HepG2 (cell line): ENCODE results near the gene AHR. TPM values are rescaled to one million over a fixed set of nuclear protein-coding genes. Genes with fewer than 3 reads are reported as not detected.

Experiments
- ATAC-seq: fragments of 200-7000 bp; cut with Tn5 transposase; 3 replicates; pipeline ENCODE4 v1.9.1; 2020; ENCODE audit warnings: mild to moderate bottlenecking, moderate library complexity
- BruUV-seq: library from RNA; stranded (reverse); fragments of 400-500 nt; replicated peaks from 2 replicates; lab custom pipeline; 2021; lab: Mats Ljungman, UMichigan
- CTCF ChIA-PET: fragments of 300-600 bp; formaldehyde crosslinking; extraction: SDS; loops from one replicate; lab custom pipeline; 2021; ENCODE audit warnings: low total read pairs, inconsistent platforms, low intra/inter-chr PET ratio; lab: Yijun Ruan, JAX
- POLR2A ChIA-PET: fragments of 350-600 bp; sonication (Branson Sonifier 250); formaldehyde crosslinking; loops from one replicate; lab custom pipeline; 2020; ENCODE audit warnings: antibody characterized with exemption, inconsistent platforms; lab: Yijun Ruan, JAX
- DNase-seq: peaks from one replicate; pipeline ENCODE4 v3.0.0-alpha.2; 2015; ENCODE audit warnings: low spot score
- FAIRE-seq: peaks from 3 replicates; lab custom pipeline; 2011; peaks lifted over from hg19 to GRCh38; lab: Jason Lieb, UNC
- H2AFZ ChIP-seq: one replicate; pipeline ENCODE4 v1.6.1; 2011; ENCODE audit warnings: low read length, inconsistent platforms
- H3K27ac ChIP-seq: fragments of 300-600 bp; 3 replicates; pipeline ENCODE4 v1.8.0; 2011; ENCODE audit warnings: mixed run types, mild to moderate bottlenecking, mixed read lengths, low read length, inconsistent platforms; ENCODE audit not compliant: insufficient read depth; ENCODE audit errors: extremely low read length
- H3K27me3 ChIP-seq, 2 experiments: fragments of 200-600 bp in 1 of 2; 2 replicates in 1 of 2; 3 replicates in 1 of 2; pipeline versions ENCODE4 v1.6.0 to v1.8.0; 2011; ENCODE audit warnings: low read length in 2 of 2, mild to moderate bottlenecking in 2 of 2, moderate library complexity in 2 of 2, inconsistent platforms in 1 of 2; ENCODE audit not compliant: insufficient read depth in 2 of 2, control insufficient read depth in 1 of 2
- H3K36me3 ChIP-seq, 2 experiments: fragments of 200-600 bp in 1 of 2; replicated peaks in 1 of 2; 2 replicates in 1 of 2; 3 replicates in 1 of 2; pipeline versions ENCODE4 v1.5.1 to v1.8.0; 2011; ENCODE audit warnings: low read length in 2 of 2, inconsistent platforms in 1 of 2; ENCODE audit not compliant: insufficient read depth in 2 of 2, control insufficient read depth in 1 of 2
- H3K4me1 ChIP-seq: 2 replicates; pipeline ENCODE4 v1.5.1; 2012; ENCODE audit warnings: low read length, inconsistent platforms; ENCODE audit not compliant: insufficient read depth
- H3K4me2 ChIP-seq: 2 replicates; pipeline ENCODE4 v1.6.0; 2011; ENCODE audit warnings: low read depth, low read length, inconsistent platforms
- H3K4me3 ChIP-seq, 3 experiments: fragments of 200-600 bp in 1 of 3; sonication (generic), shearing (Covaris generic) in 1 of 3; replicated peaks in 1 of 3; 2 replicates each; pipeline ENCODE4 v1.5.1; 2011 to 2016; ENCODE audit warnings: low read length in 3 of 3, inconsistent platforms in 2 of 3, low read depth in 2 of 3, mild to moderate bottlenecking in 2 of 3, control low read depth in 1 of 3, mixed read lengths in 1 of 3; ENCODE audit not compliant: insufficient read depth in 1 of 3
- H3K79me2 ChIP-seq: one replicate; pipeline ENCODE4 v1.6.1; 2011; ENCODE audit warnings: low read length, inconsistent platforms; ENCODE audit not compliant: insufficient read depth
- H3K9ac ChIP-seq: 2 replicates; pipeline ENCODE4 v1.6.0; 2011; ENCODE audit warnings: mild to moderate bottlenecking, low read depth, low read length, inconsistent platforms; ENCODE audit not compliant: insufficient read depth
- H3K9me3 ChIP-seq: 2 replicates; pipeline ENCODE4 v1.5.1; 2012; ENCODE audit warnings: mild to moderate bottlenecking, low read length
- H4K20me1 ChIP-seq: 2 replicates; pipeline ENCODE4 v1.6.0; 2011; ENCODE audit warnings: inconsistent platforms, mild to moderate bottlenecking, low read length, moderate library complexity; ENCODE audit not compliant: insufficient read depth
- BCL6 ChIP-seq: IDR thresholded peaks from 2 replicates; pipeline ENCODE4 v1.6.1; 2016; ENCODE audit warnings: missing genetic modification reagents, missing compliant biosample characterization
- ETV6 ChIP-seq: sonication (generic); formaldehyde crosslinking; conservative IDR thresholded peaks from 2 replicates; pipeline ENCODE4 v1.4.0; 2020; ENCODE audit warnings: missing genetic modification reagents
- FOXA3 ChIP-seq: IDR thresholded peaks from 2 replicates; pipeline ENCODE4 v1.6.1; 2016; ENCODE audit warnings: missing genetic modification reagents, missing compliant biosample characterization
- FOXP1 ChIP-seq, 2 experiments: fragments of 450-650 bp in 1 of 2; IDR thresholded peaks; 2 replicates each; pipeline ENCODE4 v1.6.1; 2017 to 2018; ENCODE audit warnings: antibody characterized with exemption in 1 of 2
- GATAD2A ChIP-seq: IDR thresholded peaks from 2 replicates; pipeline ENCODE4 v1.6.1; 2016
- HOXA5 ChIP-seq: sonication (generic); formaldehyde crosslinking; IDR thresholded peaks from 2 replicates; pipeline ENCODE4 v1.4.0; 2020; ENCODE audit warnings: missing genetic modification reagents
- IRF2 ChIP-seq: IDR thresholded peaks from 2 replicates; pipeline ENCODE4 v1.6.1; 2018; ENCODE audit warnings: missing genetic modification reagents, missing compliant biosample characterization
- MYPOP ChIP-seq: sonication (generic); formaldehyde crosslinking; IDR thresholded peaks from 2 replicates; pipeline ENCODE4 v1.8.1; 2023; ENCODE audit warnings: mild to moderate bottlenecking, moderate library complexity, missing genetic modification reagents
- RARA ChIP-seq: IDR thresholded peaks from 2 replicates; pipeline ENCODE4 v1.6.1; 2016; ENCODE audit warnings: missing genetic modification reagents, missing compliant biosample characterization
- RARG ChIP-seq: sonication (generic); formaldehyde crosslinking; IDR thresholded peaks from 2 replicates; pipeline ENCODE4 v1.4.0; 2020; ENCODE audit warnings: low read depth, mild to moderate bottlenecking, missing genetic modification reagents
- SMAD3 ChIP-seq: sonication (generic); formaldehyde crosslinking; IDR thresholded peaks from 2 replicates; pipeline ENCODE4 v1.4.0; 2020; ENCODE audit warnings: missing genetic modification reagents
- SNAI1 ChIP-seq: sonication (generic); formaldehyde crosslinking; IDR thresholded peaks from 2 replicates; pipeline ENCODE4 v1.5.0; 2020; ENCODE audit warnings: mild to moderate bottlenecking, missing genetic modification reagents, borderline replicate concordance
- SOX13 ChIP-seq, 3 experiments: fragments of 450-650 bp in 1 of 3; sonication (generic) in 1 of 3; formaldehyde crosslinking in 1 of 3; IDR thresholded peaks in 2 of 3; conservative IDR thresholded peaks in 1 of 3; 2 replicates each; pipeline versions ENCODE4 v1.5.0 to v1.6.1; 2016 to 2020; ENCODE audit warnings: antibody characterized with exemption in 1 of 3, mild to moderate bottlenecking in 1 of 3, missing compliant biosample characterization in 1 of 3, missing genetic modification reagents in 1 of 3, moderate library complexity in 1 of 3
- ZFP36L2 ChIP-seq: sonication (generic); formaldehyde crosslinking; IDR thresholded peaks from 2 replicates; pipeline ENCODE4 v1.4.0; 2020; ENCODE audit warnings: missing genetic modification reagents
- ZMYM3 ChIP-seq: sonication (generic); formaldehyde crosslinking; IDR thresholded peaks from 2 replicates; pipeline ENCODE4 v1.5.1; 2020; ENCODE audit warnings: mild to moderate bottlenecking, missing genetic modification reagents
- ZNF282 ChIP-seq: fragments of 450-650 bp; IDR thresholded peaks from 2 replicates; pipeline ENCODE4 v1.6.1; 2018; ENCODE audit not compliant: partially characterized antibody
- ZNF331 ChIP-seq: sonication (generic); formaldehyde crosslinking; IDR thresholded peaks from 2 replicates; pipeline ENCODE4 v1.4.0; 2020; ENCODE audit warnings: missing genetic modification reagents
- ZNF644 ChIP-seq: IDR thresholded peaks from 2 replicates; pipeline ENCODE4 v1.6.1; 2016; ENCODE audit warnings: low read depth
- ZNF713 ChIP-seq: sonication (generic); formaldehyde crosslinking; IDR thresholded peaks from 2 replicates; pipeline ENCODE4 v1.4.0; 2020; ENCODE audit warnings: mild to moderate bottlenecking, missing genetic modification reagents
- ZSCAN9 ChIP-seq: IDR thresholded peaks from 2 replicates; pipeline ENCODE4 v1.6.1; 2016; ENCODE audit warnings: borderline replicate concordance
- WGBS: methylation state at CpG from one replicate; pipeline ENCODE4 v1.1.6; 2017; ENCODE audit warnings: low lambda C conversion rate; 5-methylcytosine and 5-hydroxymethylcytosine counted together
- in situ Hi-C: cut with HindIII; loops from 2 replicates; pipeline ENCODE4 v1.10.0; 2017; ENCODE audit warnings: low pct_unique_long_range_greater_than_20kb; ENCODE audit not compliant: extremely low pct_ligation_motif_present
- intact Hi-C: fragments of 100-400 bp; cut with micrococcal nuclease; formaldehyde crosslinking; loops from one replicate; pipeline ENCODE4 v1.10.0; 2022; ENCODE audit not compliant: unreplicated experiment
- polyA plus RNA-seq, 8 experiments: library from polyadenylated mRNA; depleted of rRNA in 3 of 8; stranded (reverse) in 7 of 8; unstranded in 1 of 8; fragments of >200 nt; fragmentation: Illumina TruSeq in 4 of 8; extraction: Trizol in 4 of 8; gene quantifications; 2 replicates each; pipeline versions ENCODE4 v1.2.1 to v1.2.3, GENCODE V29; 2011 to 2016; ENCODE audit warnings: low read depth in 4 of 8, missing spikeins in 1 of 8, mixed read lengths in 1 of 8; ENCODE audit not compliant: insufficient read depth in 1 of 8
- total RNA-seq, 5 experiments: library from RNA; depleted of rRNA; stranded (reverse); fragments of >200 nt; fragmentation: Illumina TruSeq; extraction: Trizol; gene quantifications; 2 replicates each; pipeline ENCODE4 v1.2.3, GENCODE V29; 2016; ENCODE audit warnings: low read depth in 1 of 5
- TF ChIP-seq, protein P1 (sequence below): sonication (generic); formaldehyde crosslinking; IDR thresholded peaks from 2 replicates; pipeline ENCODE4 v1.5.1; 2020; ENCODE audit warnings: mild to moderate bottlenecking, missing genetic modification reagents
- TF ChIP-seq, protein P2 (sequence below): sonication (generic); formaldehyde crosslinking; IDR thresholded peaks from 2 replicates; pipeline ENCODE4 v1.4.0; 2020; ENCODE audit warnings: missing genetic modification reagents, borderline replicate concordance

Gene AHR
- total and polyA plus RNA-seq, 2 of the 13 experiments (the other 11 are each of a cell fraction or from before 2014, with no cell fraction given): 9.0 to 31.3 TPM

DNA sequence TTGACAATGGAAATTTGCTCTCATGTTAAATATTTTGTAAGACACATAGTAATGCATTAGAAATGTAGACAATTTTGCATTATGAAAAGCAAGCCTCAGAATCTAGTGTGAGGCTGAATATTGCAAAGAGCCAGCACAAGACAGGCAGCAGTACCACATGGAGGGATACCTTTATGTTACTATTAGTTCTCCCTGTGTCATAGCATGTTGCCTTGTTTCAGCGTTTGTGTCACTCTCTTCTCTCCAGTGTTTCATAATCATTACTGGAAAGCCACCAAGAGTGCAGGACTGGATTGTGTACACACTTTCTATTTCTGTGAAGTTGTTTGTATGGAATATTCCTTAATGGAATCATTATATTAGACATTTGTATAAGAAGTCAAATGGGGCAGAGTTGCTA, 8.5 kb downstream of the AHR start:
- H3K9me3 ChIP-seq: no peaks in the 10 kb centered on the region
- DNase-seq (peak; percentile 49), FAIRE-seq (no peak), ATAC-seq (peak; percentile 76)
- H3K9ac ChIP-seq: no peak overlapping the region
- no peak overlapping the region for H2AFZ ChIP-seq
- peaks cover 94% of the 10 kb centered on the region for H3K79me2 ChIP-seq
- intact Hi-C loops (loop anchor here (10.0 kb wide), 1 partner anchor 228 kb away; no protein-coding TSS in a partner anchor), in situ Hi-C loops (no loop called here)
- 5% methylated on average over 1 of the region's 1 CpG for WGBS
- no peak overlapping the region for H3K27ac ChIP-seq
- H4K20me1 ChIP-seq: peaks cover 74% of the 10 kb centered on the region
- BruUV-seq: no TSS peak
- no peak overlapping the region for H3K4me3 ChIP-seq
- peaks cover 65% of the 10 kb centered on the region for H3K4me1 ChIP-seq
- H3K27me3 ChIP-seq: no peaks in the 10 kb centered on the region
- ChIA-PET CTCF (no interaction called here), POLR2A (interaction anchor here (2.6 kb wide), 1 partner anchor 9 kb away, joined by 15 read pairs; the partner anchor contains the start of gene AHR)
- H3K4me2 ChIP-seq: peak overlapping the region; percentile 21; the same call in 1 of the 2 replicates
- peaks cover 4 to 10% of the 10 kb centered on the region in 2 experiments; a peak in 3 of 5 replicates for H3K36me3 ChIP-seq
- peak; percentile 65 for TF ChIP-seq GATAD2A (CRISPR knock-in tag)
- TF ChIP-seq ZNF331: 0 out of 2 replicates have a peak, but pooled peaks have one; percentile 25
- no peak for TF ChIP-seq FOXP1 (IDR thresholded peaks at IDR 0.05)
- TF ChIP-seq FOXP1 (CRISPR knock-in tag; IDR thresholded peaks at IDR 0.05): peak; percentile 30; the same call in 1 of the 2 replicates
- no peak for TF ChIP-seq SOX13 (IDR thresholded peaks at IDR 0.05)
- peak in 1 of 2 experiments; percentile 46; a peak in 1 of 4 replicates for TF ChIP-seq SOX13 (CRISPR knock-in tag; conservative IDR thresholded peaks at IDR 0.05 in 1 of 2, IDR thresholded peaks at IDR 0.05 in 1 of 2)
- TF ChIP-seq, protein P1, sequence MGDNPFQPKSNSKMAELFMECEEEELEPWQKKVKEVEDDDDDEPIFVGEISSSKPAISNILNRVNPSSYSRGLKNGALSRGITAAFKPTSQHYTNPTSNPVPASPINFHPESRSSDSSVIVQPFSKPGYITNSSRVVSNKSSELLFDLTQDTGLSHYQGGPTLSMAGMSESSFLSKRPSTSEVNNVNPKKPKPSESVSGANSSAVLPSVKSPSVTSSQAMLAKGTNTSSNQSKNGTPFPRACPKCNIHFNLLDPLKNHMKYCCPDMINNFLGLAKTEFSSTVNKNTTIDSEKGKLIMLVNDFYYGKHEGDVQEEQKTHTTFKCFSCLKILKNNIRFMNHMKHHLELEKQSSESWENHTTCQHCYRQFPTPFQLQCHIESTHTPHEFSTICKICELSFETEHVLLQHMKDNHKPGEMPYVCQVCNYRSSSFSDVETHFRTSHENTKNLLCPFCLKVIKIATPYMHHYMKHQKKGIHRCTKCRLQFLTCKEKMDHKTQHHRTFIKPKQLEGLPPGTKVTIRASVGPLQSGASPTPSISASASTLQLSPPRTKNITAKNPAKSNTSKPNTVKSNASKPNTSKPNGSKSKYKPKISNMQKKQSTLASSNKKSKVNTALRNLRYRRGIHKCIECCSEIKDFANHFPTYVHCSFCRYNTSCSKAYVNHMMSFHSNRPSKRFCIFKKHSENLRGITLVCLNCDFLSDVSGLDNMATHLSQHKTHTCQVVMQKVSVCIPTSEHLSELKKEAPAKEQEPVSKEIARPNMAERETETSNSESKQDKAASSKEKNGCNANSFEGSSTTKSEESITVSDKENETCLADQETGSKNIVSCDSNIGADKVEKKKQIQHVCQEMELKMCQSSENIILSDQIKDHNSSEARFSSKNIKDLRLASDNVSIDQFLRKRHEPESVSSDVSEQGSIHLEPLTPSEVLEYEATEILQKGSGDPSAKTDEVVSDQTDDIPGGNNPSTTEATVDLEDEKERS (CRISPR knock-in tag): peak; percentile 41; the same call in 1 of the 2 replicates
- TF ChIP-seq ZSCAN9 (CRISPR knock-in tag): no peak
- TF ChIP-seq, protein P2, sequence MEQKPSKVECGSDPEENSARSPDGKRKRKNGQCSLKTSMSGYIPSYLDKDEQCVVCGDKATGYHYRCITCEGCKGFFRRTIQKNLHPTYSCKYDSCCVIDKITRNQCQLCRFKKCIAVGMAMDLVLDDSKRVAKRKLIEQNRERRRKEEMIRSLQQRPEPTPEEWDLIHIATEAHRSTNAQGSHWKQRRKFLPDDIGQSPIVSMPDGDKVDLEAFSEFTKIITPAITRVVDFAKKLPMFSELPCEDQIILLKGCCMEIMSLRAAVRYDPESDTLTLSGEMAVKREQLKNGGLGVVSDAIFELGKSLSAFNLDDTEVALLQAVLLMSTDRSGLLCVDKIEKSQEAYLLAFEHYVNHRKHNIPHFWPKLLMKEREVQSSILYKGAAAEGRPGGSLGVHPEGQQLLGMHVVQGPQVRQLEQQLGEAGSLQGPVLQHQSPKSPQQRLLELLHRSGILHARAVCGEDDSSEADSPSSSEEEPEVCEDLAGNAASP (CRISPR knock-in tag): peak; percentile 14; the same call in 1 of the 2 replicates
- 0 out of 2 replicates have a peak, but pooled peaks have one; percentile 23 for TF ChIP-seq ZNF644
- TF ChIP-seq HOXA5 (CRISPR knock-in tag): no peak
- TF ChIP-seq ZFP36L2: no peak
- no peak for TF ChIP-seq IRF2 (CRISPR knock-in tag)
- TF ChIP-seq FOXA3 (CRISPR knock-in tag): peak; percentile 75
- TF ChIP-seq RARA (CRISPR knock-in tag): peak; percentile 68
- TF ChIP-seq ZNF282: no peak
- TF ChIP-seq ZMYM3: no peak
- peak; percentile 41; the same call in 1 of the 2 replicates for TF ChIP-seq MYPOP (CRISPR knock-in tag)
- TF ChIP-seq SNAI1: no peak
- no peak for TF ChIP-seq ETV6 (CRISPR knock-in tag)
- peak; percentile 98 for TF ChIP-seq BCL6 (CRISPR knock-in tag)
- TF ChIP-seq SMAD3 (CRISPR knock-in tag): 0 out of 2 replicates have a peak, but pooled peaks have one; percentile 30
- TF ChIP-seq ZNF713 (CRISPR knock-in tag): no peak
- no peak for TF ChIP-seq RARG
